SK-N-SH (cell line): ENCODE data around the gene CIB4. TPM values are rescaled to one million over a fixed set of nuclear protein-coding genes. Genes with fewer than 3 reads are reported as not detected.

Source experiments
- CTCF ChIA-PET: fragments of 300-600, 350-600 bp; formaldehyde crosslinking; extraction: SDS; loops from one replicate; lab custom pipeline; 2021; lab: Yijun Ruan, JAX
- POLR2A ChIA-PET: fragments of 350-600 bp; sonication (Branson Sonifier 250); formaldehyde crosslinking; extraction: SDS; loops from one replicate; lab custom pipeline; 2020; ENCODE audit warnings: antibody characterized with exemption, inconsistent platforms; lab: Yijun Ruan, JAX
- DNase-seq: peaks from one replicate; pipeline ENCODE4 v3.0.0; 2012
- H2AFZ ChIP-seq: fragments of 200-600 bp; sonication (generic); 2 replicates; pipeline ENCODE4 v1.8.1; 2016; ENCODE audit warnings: antibody characterized with exemption, mild to moderate bottlenecking, low read depth
- H3F3A ChIP-seq: fragments of 200-600 bp; sonication (generic); replicated peaks from 2 replicates; pipeline ENCODE3; 2016; ENCODE audit warnings: antibody characterized with exemption, mild to moderate bottlenecking; ENCODE audit not compliant: insufficient read depth
- H3K27ac ChIP-seq, 2 experiments: fragments of 200-500 bp in 1 of 2; fragments of 200-600 bp in 1 of 2; sonication (Bioruptor generic) in 1 of 2; sonication (generic), shearing (Covaris generic) in 1 of 2; 2 replicates each; pipeline versions ENCODE4 v1.5.1 to v1.6.1; 2014 to 2016; ENCODE audit warnings: low read depth in 2 of 2, inconsistent platforms in 1 of 2, low read length in 1 of 2, mild to moderate bottlenecking in 1 of 2, mixed read lengths in 1 of 2
- H3K27me3 ChIP-seq: fragments of 200-600 bp; sonication (generic), shearing (Covaris generic); 2 replicates; pipeline ENCODE4 v1.6.1; 2016; ENCODE audit warnings: mixed run types; ENCODE audit not compliant: insufficient read depth
- H3K36me3 ChIP-seq, 2 experiments: fragments of 200-500 bp in 1 of 2; fragments of 200-600 bp in 1 of 2; sonication (Bioruptor generic) in 1 of 2; sonication (generic) in 1 of 2; replicated peaks in 1 of 2; 2 replicates each; pipeline versions ENCODE3 to v1.5.1; 2014 to 2016; ENCODE audit warnings: low read length in 1 of 2, mild to moderate bottlenecking in 1 of 2; ENCODE audit not compliant: insufficient read depth in 2 of 2, control insufficient read depth in 1 of 2
- H3K4me1 ChIP-seq, 2 experiments: fragments of 200-500 bp in 1 of 2; fragments of 200-600 bp in 1 of 2; sonication (Bioruptor generic) in 1 of 2; sonication (generic), shearing (Covaris generic) in 1 of 2; 2 replicates each; pipeline versions ENCODE4 v1.5.1 to v1.6.1; 2014 to 2016; ENCODE audit warnings: low read depth in 1 of 2, low read length in 1 of 2, mixed run types in 1 of 2; ENCODE audit not compliant: insufficient read depth in 2 of 2, control insufficient read depth in 1 of 2
- H3K4me2 ChIP-seq: fragments of 200-600 bp; sonication (generic), shearing (Covaris generic); 2 replicates; pipeline ENCODE4 v1.6.1; 2017; ENCODE audit warnings: mixed run types
- H3K4me3 ChIP-seq, 2 experiments: fragments of 200-500 bp in 1 of 2; fragments of 200-600 bp in 1 of 2; sonication (Bioruptor generic) in 1 of 2; sonication (generic), shearing (Covaris generic) in 1 of 2; 2 replicates each; pipeline versions ENCODE4 v1.5.1 to v1.8.1; 2014 to 2016; ENCODE audit warnings: low read depth in 2 of 2, inconsistent platforms in 1 of 2, low read length in 1 of 2, mild to moderate bottlenecking in 1 of 2, mixed read lengths in 1 of 2, moderate library complexity in 1 of 2
- H3K79me2 ChIP-seq: fragments of 200-600 bp; sonication (generic); 2 replicates; pipeline ENCODE4 v1.8.1; 2017; ENCODE audit warnings: mild to moderate bottlenecking; ENCODE audit not compliant: insufficient read depth
- H3K9ac ChIP-seq: fragments of 200-600 bp; sonication (generic); 2 replicates; pipeline ENCODE4 v1.6.1; 2017; ENCODE audit warnings: mixed run types
- H3K9me2 ChIP-seq: fragments of 200-600 bp; sonication (generic); 2 replicates; pipeline ENCODE4 v1.6.1; 2017; ENCODE audit warnings: mixed run types
- H3K9me3 ChIP-seq: fragments of 200-600 bp; sonication (generic); 2 replicates; pipeline ENCODE4 v1.6.1; 2017; ENCODE audit warnings: mixed run types, mild to moderate bottlenecking, moderate library complexity
- H4K20me1 ChIP-seq: fragments of 200-600 bp; sonication (generic); 2 replicates; pipeline ENCODE4 v1.6.1; 2017; ENCODE audit warnings: mild to moderate bottlenecking, mixed run types; ENCODE audit not compliant: insufficient read depth
- CTCF ChIP-seq: fragments of 200-600 bp; sonication (generic); IDR thresholded peaks from 2 replicates; pipeline ENCODE4 v1.6.1; 2017; ENCODE audit warnings: antibody characterized with exemption, mild to moderate bottlenecking, moderate library complexity
- FOXM1 ChIP-seq: IDR thresholded peaks from 2 replicates; pipeline ENCODE4 v1.4.0; 2012; ENCODE audit warnings: low read depth, mild to moderate bottlenecking
- GABPA ChIP-seq: IDR thresholded peaks from 2 replicates; pipeline ENCODE4 v1.4.0; 2012; ENCODE audit warnings: low read depth, mild to moderate bottlenecking
- GATA2 ChIP-seq: sonication (generic); formaldehyde crosslinking; IDR thresholded peaks from 2 replicates; pipeline ENCODE4 v1.5.0; 2020; ENCODE audit warnings: mild to moderate bottlenecking, missing genetic modification reagents
- MAX ChIP-seq: IDR thresholded peaks from 2 replicates; pipeline ENCODE4 v1.4.0; 2012; ENCODE audit warnings: low read depth
- MXI1 ChIP-seq: IDR thresholded peaks from 2 replicates; pipeline ENCODE4 v1.6.1; 2012; ENCODE audit warnings: mild to moderate bottlenecking, low read depth, low read length, improper control_type of control experiment
- NFIC ChIP-seq: IDR thresholded peaks from 2 replicates; pipeline ENCODE4 v1.4.0; 2012; ENCODE audit warnings: borderline replicate concordance
- NRF1 ChIP-seq: IDR thresholded peaks from 2 replicates; pipeline ENCODE4 v1.6.1; 2012; ENCODE audit warnings: low read depth, mild to moderate bottlenecking, low read length
- PBX3 ChIP-seq: IDR thresholded peaks from 2 replicates; pipeline ENCODE4; 2012
- RFX5 ChIP-seq: IDR thresholded peaks from 2 replicates; pipeline ENCODE4 v1.6.1; 2012; ENCODE audit warnings: mild to moderate bottlenecking, improper control_type of control experiment, low read length
- RXRA ChIP-seq: IDR thresholded peaks from 2 replicates; pipeline ENCODE4 v1.4.0; 2012; ENCODE audit warnings: low read depth, mild to moderate bottlenecking, borderline replicate concordance
- SIN3A ChIP-seq: IDR thresholded peaks from 2 replicates; pipeline ENCODE4 v1.6.1; 2012; ENCODE audit warnings: low read depth, mild to moderate bottlenecking, low read length, moderate library complexity, borderline replicate concordance
- TAF1 ChIP-seq: IDR thresholded peaks from 2 replicates; pipeline ENCODE4 v1.6.1; 2012; ENCODE audit warnings: low read depth, mild to moderate bottlenecking, low read length, moderate library complexity, borderline replicate concordance
- USF1 ChIP-seq: IDR thresholded peaks from 2 replicates; pipeline ENCODE4 v1.4.0; 2012; ENCODE audit warnings: low read depth, borderline replicate concordance
- USF2 ChIP-seq: fragments of 150-350 bp; IDR thresholded peaks from 2 replicates; pipeline ENCODE4 v1.6.1; 2017; ENCODE audit warnings: antibody characterized with exemption, low read length, low read depth, borderline replicate concordance
- WGBS: methylation state at CpG from one replicate; pipeline ENCODE4 v1.1.6; 2017; ENCODE audit warnings: low lambda C conversion rate; 5-methylcytosine and 5-hydroxymethylcytosine counted together
- polyA plus RNA-seq, 3 experiments: library from polyadenylated mRNA; depleted of rRNA; stranded (reverse); fragments of >200 nt; gene quantifications; 2 replicates each; pipeline ENCODE4 v1.2.3, GENCODE V29; 2012

Gene CIB4
- polyA plus RNA-seq, 1 of the 3 experiments (the other 2 are of a cell fraction), result not detected

- Histone ChIP-seq H3K79me2 (no peaks in the 10 kb centered on the region), H3K4me3 (no peak overlapping the region), H3K9me2 (no peaks in the 10 kb centered on the region), H3K4me2 (no peak overlapping the region), H3K27me3 (no peaks in the 10 kb centered on the region; the same call in 1 of the 2 replicates), H3F3A (no peaks in the 10 kb centered on the region), H3K9me3 (peaks cover 12% of the 10 kb centered on the region; the same call in 1 of the 2 replicates), H2AFZ (no peak overlapping the region), H3K27ac (no peak overlapping the region), H3K9ac (no peak overlapping the region), H3K4me1 (peaks cover 0 to 8% of the 10 kb centered on the region in 2 experiments; a peak in 2 of 4 replicates), H4K20me1 (no peaks in the 10 kb centered on the region), H3K36me3 (no peaks in the 10 kb centered on the region)
- POLR2A ChIA-PET, result no interaction called here
- no peak for DNase-seq
- 39% methylated on average over 4 of the region's 4 CpGs for WGBS
- no peak for TF ChIP-seq RXRA
- no peak for TF ChIP-seq NRF1
- TF ChIP-seq MAX, result no peak
- TF ChIP-seq RFX5, result no peak
- no peak for TF ChIP-seq GATA2 (CRISPR knock-in tag)
- no peak for TF ChIP-seq SIN3A
- no peak for TF ChIP-seq TAF1
- TF ChIP-seq USF1, result no peak
- no peak for TF ChIP-seq MXI1
- no peak for TF ChIP-seq PBX3
- TF ChIP-seq CTCF, result no peak
- TF ChIP-seq NFIC, result no peak
- no peak for TF ChIP-seq USF2
- TF ChIP-seq GABPA, result no peak
- no peak for TF ChIP-seq FOXM1
- CTCF ChIA-PET, result interaction anchor here (0.7 to 1.7 kb wide), 3 partner anchors 23 to 89 kb away, joined by 3 to 5 read pairs (median 4); no protein-coding TSS in a partner anchor
These were observed 16.1 kb upstream of the CIB4 start for GRCh38 chr2:26657265-26657664.
